Hepatocyte (in vitro differentiated cells): ENCODE data around the gene EVI2A.

ENCODE experiments used
- EZH2 ChIP-seq: fragments of 200-600 bp; sonication (generic); IDR thresholded peaks from 2 replicates; pipeline ENCODE4 v1.6.1; 2016; ENCODE audit warnings: antibody characterized with exemption, mild to moderate bottlenecking, borderline replicate concordance
- TF ChIP-seq, protein P1 (sequence below): fragments of 200-600 bp; sonication (generic); IDR thresholded peaks from 2 replicates; pipeline ENCODE4 v1.5.1; 2016; ENCODE audit warnings: antibody characterized with exemption, mild to moderate bottlenecking; ENCODE audit not compliant: poor library complexity

DNA sequence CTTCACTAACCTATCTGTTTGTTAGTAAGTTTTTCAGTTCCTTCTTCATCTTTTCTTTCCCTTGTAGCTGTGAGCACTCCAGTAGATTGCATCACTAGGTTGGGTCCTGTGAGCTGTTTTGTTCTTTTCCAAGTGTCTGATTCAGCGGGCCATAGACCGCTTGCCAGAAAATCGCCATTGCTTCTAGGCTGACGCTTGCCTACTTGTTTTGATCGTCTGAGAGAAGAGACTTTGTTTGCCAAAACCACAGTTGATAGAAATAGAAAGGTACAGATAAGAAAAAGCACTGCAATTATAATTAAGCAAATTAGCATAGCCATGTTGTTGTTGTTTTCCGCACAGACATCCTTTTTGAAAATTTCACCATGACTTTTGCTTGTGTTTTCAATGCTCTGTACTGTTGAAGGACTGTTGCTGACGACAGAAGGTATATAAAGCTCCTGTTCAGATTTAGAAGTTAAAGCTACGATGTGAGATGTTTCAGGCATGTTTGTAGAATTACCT is 3.1 kb downstream of the EVI2A start:
- TF ChIP-seq, protein P1, sequence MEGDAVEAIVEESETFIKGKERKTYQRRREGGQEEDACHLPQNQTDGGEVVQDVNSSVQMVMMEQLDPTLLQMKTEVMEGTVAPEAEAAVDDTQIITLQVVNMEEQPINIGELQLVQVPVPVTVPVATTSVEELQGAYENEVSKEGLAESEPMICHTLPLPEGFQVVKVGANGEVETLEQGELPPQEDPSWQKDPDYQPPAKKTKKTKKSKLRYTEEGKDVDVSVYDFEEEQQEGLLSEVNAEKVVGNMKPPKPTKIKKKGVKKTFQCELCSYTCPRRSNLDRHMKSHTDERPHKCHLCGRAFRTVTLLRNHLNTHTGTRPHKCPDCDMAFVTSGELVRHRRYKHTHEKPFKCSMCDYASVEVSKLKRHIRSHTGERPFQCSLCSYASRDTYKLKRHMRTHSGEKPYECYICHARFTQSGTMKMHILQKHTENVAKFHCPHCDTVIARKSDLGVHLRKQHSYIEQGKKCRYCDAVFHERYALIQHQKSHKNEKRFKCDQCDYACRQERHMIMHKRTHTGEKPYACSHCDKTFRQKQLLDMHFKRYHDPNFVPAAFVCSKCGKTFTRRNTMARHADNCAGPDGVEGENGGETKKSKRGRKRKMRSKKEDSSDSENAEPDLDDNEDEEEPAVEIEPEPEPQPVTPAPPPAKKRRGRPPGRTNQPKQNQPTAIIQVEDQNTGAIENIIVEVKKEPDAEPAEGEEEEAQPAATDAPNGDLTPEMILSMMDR, result no peak
- TF ChIP-seq EZH2, result no peak
